ENCODE measurements around the gene EXOC6.

DNA sequence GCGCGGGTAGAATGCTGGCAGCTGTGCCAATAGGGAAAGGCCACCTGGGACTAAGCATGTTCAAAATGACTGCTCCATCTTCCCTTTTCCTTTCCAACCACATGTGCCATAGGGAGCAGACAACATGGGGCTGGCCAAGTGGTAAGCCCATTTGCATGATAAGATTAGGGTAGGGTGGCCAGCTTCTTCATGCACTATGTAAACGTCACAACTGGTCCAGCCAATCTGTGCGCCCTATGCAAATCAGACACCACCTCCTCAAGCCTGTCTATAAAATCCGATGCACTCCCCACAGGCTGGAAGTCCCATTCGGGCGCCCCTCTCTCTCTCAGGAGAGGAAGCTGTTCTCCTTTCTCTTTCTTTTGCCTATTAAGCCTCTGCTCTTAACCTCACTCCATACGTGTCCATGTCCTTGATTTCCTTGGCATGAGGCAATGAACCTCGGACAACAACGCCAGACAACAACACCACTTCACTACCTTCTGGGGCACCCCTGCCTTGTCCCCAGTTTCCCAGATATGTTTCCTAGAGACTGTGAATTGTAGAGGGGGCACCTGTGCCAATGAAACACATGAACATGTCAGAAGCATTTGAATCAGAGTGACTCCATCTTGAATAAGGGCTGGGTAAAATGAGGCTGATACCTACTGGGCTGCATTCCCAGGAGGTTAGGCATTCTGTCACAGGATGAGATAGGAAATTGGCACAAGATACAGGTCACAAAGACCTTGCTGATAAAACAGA lies 19.1 kb upstream of the EXOC6 start:
- TF ChIP-seq ZNF529 (tag by site-specific recombination; IDR thresholded peaks at IDR 0.05; ENCODE audit: insufficient replicate concordance) (no peak), ZNF138 (tag by site-specific recombination; IDR thresholded peaks at IDR 0.05; ENCODE audit: borderline replicate concordance) (no peak), ZNF121 (tag by site-specific recombination; IDR thresholded peaks at IDR 0.05) (no peak), ZNF274 (IDR thresholded peaks at IDR 0.05; ENCODE audit: low read length) (no peak), ZNF274 (tag by site-specific recombination; IDR thresholded peaks at IDR 0.05; ENCODE audit: borderline replicate concordance) (no peak), ZNF768 (tag by site-specific recombination; IDR thresholded peaks at IDR 0.05) (no peak), ZNF501 (tag by site-specific recombination; IDR thresholded peaks at IDR 0.05) (no peak), ZNF114 (tag by site-specific recombination; IDR thresholded peaks at IDR 0.05) (no peak), ZNF747 (tag by site-specific recombination; IDR thresholded peaks at IDR 0.05) (no peak), ZNF76 (tag by site-specific recombination; IDR thresholded peaks at IDR 0.05; ENCODE audit: borderline replicate concordance, low read depth) (no peak), SETDB1 (IDR thresholded peaks at IDR 0.05; ENCODE audit: insufficient read length, low read length) (no peak), ZXDB (tag by site-specific recombination; IDR thresholded peaks at IDR 0.05) (no peak)
- TF ChIP-seq, protein P1, sequence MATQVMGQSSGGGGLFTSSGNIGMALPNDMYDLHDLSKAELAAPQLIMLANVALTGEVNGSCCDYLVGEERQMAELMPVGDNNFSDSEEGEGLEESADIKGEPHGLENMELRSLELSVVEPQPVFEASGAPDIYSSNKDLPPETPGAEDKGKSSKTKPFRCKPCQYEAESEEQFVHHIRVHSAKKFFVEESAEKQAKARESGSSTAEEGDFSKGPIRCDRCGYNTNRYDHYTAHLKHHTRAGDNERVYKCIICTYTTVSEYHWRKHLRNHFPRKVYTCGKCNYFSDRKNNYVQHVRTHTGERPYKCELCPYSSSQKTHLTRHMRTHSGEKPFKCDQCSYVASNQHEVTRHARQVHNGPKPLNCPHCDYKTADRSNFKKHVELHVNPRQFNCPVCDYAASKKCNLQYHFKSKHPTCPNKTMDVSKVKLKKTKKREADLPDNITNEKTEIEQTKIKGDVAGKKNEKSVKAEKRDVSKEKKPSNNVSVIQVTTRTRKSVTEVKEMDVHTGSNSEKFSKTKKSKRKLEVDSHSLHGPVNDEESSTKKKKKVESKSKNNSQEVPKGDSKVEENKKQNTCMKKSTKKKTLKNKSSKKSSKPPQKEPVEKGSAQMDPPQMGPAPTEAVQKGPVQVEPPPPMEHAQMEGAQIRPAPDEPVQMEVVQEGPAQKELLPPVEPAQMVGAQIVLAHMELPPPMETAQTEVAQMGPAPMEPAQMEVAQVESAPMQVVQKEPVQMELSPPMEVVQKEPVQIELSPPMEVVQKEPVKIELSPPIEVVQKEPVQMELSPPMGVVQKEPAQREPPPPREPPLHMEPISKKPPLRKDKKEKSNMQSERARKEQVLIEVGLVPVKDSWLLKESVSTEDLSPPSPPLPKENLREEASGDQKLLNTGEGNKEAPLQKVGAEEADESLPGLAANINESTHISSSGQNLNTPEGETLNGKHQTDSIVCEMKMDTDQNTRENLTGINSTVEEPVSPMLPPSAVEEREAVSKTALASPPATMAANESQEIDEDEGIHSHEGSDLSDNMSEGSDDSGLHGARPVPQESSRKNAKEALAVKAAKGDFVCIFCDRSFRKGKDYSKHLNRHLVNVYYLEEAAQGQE (tag by site-specific recombination; IDR thresholded peaks at IDR 0.05) = no peak

Data from HEK293 (cell line).